GM18499 (cell line): ENCODE results near the gene SAXO2.
"Not testable (repeated sequence)": the region's sequence is repeated elsewhere in the genome, so short reads cannot be mapped to it uniquely, and the experiment has no call there.

Source experiments
- ATAC-seq: cut with Tn5 transposase; IDR thresholded peaks from one replicate; pipeline ENCODE4 v1.9.1; 2021; ENCODE audit warnings: moderate number of reproducible peaks; ENCODE audit not compliant: insufficient read depth, unreplicated experiment

Gene SAXO2

GRCh38 chr15:82284381-82284780, 21.8 kb downstream of the SAXO2 start:
- ATAC-seq = not testable (repeated sequence)

GRCh38 chr15:82286475-82286874, 23.9 kb downstream of the SAXO2 start:
- peak; percentile 69 for ATAC-seq

GRCh38 chr15:82288202-82288601, 25.6 kb downstream of the SAXO2 start:
- not testable (repeated sequence) for ATAC-seq

- ATAC-seq = no peak
Observed at GRCh38 chr15:82292271-82292670, 29.7 kb downstream of the SAXO2 start.

- no peak for ATAC-seq
Observed at GRCh38 chr15:82294061-82294690, 31.6 kb downstream of the SAXO2 start.

- ATAC-seq = no peak
Observed at GRCh38 chr15:82297546-82297945, 34.9 kb downstream of the SAXO2 start.

GRCh38 chr15:82298032-82298431, 35.4 kb downstream of the SAXO2 start:
- ATAC-seq = no peak

GRCh38 chr15:82298520-82298919, 35.9 kb downstream of the SAXO2 start:
- no peak for ATAC-seq

GRCh38 chr15:82299511-82299914, 36.9 kb downstream of the SAXO2 start:
- ATAC-seq = not testable (repeated sequence)

GRCh38 chr15:82300326-82300725, 37.7 kb downstream of the SAXO2 start:
- not testable (repeated sequence) for ATAC-seq

- no peak for ATAC-seq
Observed at GRCh38 chr15:82300883-82301282, 38.3 kb downstream of the SAXO2 start.

GRCh38 chr15:82301296-82302016, 38.8 kb downstream of the SAXO2 start:
- no peak for ATAC-seq

- ATAC-seq = no peak
Observed at GRCh38 chr15:82303956-82304777, 41.5 kb downstream of the SAXO2 start.

- ATAC-seq = no peak
Observed at GRCh38 chr15:82304778-82305090, 42.1 kb downstream of the SAXO2 start.

GRCh38 chr15:82305621-82306048, 43.0 kb downstream of the SAXO2 start:
- ATAC-seq = no peak

GRCh38 chr15:82306791-82307713, 44.4 kb downstream of the SAXO2 start:
- no peak for ATAC-seq

- no peak for ATAC-seq
Observed at GRCh38 chr15:82307714-82308081, 45.1 kb downstream of the SAXO2 start.

GRCh38 chr15:82309802-82310201, 47.2 kb downstream of the SAXO2 start:
- no peak for ATAC-seq

GRCh38 chr15:82311321-82311720, 48.7 kb downstream of the SAXO2 start:
- ATAC-seq = not testable (repeated sequence)
